ENCODE results near the gene TUBGCP6.

TUBGCP6 gene

GRCh38 chr22:50229370-50229769 is 15.5 kb downstream of the TUBGCP6 start:
- no peak for DNase-seq (ENCODE audit: extremely low read depth in 1 of 2, low read depth in 1 of 2)

GRCh38 chr22:50228366-50228765 is 16.5 kb downstream of the TUBGCP6 start:
- DNase-seq (ENCODE audit: extremely low read depth in 1 of 2, low read depth in 1 of 2) = no peak

- no peak for DNase-seq (ENCODE audit: extremely low read depth in 1 of 2, low read depth in 1 of 2)
These were observed 17.1 kb downstream of the TUBGCP6 start for GRCh38 chr22:50227579-50228215.

- no peak for DNase-seq (ENCODE audit: extremely low read depth in 1 of 2, low read depth in 1 of 2)
These were observed 18.0 kb downstream of the TUBGCP6 start for GRCh38 chr22:50226875-50227165.

DNA sequence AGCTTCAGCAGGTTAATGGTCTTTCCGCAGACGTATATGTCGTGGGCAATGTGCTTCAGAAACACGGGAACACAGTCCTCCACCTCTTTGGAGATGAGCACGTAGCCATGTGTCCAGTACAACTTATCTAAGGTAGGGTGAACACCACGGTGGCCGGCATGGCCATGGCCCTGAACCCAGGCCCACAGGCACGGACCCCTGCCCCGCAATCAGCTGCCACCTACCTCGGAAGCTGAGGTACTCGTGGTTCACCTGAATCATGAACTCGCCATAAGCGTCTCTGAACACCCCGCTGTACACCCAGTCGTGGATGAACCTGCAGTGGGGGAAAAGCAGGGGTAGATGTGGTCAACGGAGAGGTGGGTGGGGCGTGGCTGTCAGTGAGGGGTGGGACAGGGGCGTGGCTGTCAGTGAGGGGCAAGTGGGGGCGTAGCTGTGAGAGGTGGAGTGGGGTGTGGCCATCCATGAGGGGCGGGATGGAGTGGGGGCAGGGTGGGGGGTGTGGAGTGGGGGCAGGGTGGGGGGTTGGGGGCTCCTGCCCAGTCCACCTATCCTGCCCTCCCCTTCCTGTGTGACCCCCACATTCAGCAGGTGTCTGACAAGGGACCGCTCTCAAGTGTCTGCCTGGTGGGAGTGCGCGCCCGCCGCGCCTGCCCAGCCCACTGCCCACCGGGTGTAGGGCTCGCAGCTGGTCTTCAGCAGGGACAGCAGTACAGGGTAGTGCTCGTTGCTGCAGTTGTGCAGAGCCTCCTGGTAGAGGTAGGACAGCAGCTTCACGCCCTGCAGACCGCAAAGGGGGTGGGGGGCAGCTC is 18.6 kb downstream of the TUBGCP6 start:
- no peak for DNase-seq (ENCODE audit: extremely low read depth in 1 of 2, low read depth in 1 of 2)

DNA sequence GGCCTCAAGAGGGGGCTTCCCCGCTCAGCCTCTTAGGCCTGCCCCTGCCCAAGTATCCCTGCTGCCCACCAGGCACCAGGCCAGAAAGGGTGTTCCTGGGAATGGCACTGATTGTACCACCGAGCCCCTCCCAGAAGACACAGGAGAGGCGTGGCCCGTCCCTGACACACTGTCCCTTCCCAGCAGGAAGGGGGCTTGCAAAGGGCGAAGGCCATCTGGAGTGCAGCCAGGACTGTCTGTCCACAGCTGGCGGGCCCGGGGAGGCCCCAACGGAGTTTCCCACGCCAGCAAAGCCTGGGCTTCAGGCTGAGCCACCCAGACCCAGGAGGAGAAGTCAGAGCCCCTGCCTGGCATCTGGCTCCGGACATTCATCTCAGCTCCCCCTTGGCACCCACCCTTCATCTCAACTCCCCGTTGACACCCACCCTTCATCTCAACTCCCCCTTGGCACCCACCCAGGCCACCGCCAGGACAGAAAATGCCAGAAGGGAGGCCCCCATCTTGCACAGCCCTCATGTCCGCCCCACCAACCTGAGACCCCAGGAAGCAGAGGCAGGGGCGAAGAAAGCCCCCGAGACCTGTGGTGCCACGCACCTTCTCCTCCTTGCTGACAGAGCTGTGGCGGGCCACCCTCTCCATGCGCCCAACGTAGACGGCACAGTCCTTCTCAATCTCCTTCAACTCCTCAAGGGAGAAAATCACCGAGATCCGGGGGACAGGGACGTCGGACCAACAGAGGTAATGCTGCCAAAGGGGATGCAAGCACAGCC is 19.4 kb downstream of the TUBGCP6 start:
- DNase-seq (ENCODE audit: extremely low read depth in 1 of 2, low read depth in 1 of 2) = no peak

DNA sequence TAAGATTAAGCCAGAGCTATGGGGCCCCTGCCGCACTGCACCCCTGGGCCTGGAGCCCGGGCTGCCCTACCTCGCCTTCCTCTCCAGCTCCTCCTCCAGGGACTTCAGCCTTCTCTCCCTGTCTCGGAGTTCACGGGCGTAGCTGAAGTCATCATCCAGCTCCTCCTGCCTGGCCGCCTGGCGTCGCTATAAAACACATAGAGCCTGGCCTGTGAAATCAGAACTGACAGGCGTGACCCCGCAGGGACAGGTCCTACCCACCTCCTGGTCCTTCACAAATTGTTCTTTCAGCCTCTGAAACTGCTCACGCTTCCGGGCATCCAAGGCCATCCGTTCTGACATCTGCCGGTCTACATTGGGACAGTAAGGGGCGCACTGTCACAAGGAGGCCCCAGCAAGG is 20.8 kb downstream of the TUBGCP6 start:
- no peak for DNase-seq (ENCODE audit: extremely low read depth in 1 of 2, low read depth in 1 of 2)

- no peak for DNase-seq (ENCODE audit: extremely low read depth in 1 of 2, low read depth in 1 of 2)
These were observed 22.3 kb downstream of the TUBGCP6 start for GRCh38 chr22:50222508-50222907.

DNA sequence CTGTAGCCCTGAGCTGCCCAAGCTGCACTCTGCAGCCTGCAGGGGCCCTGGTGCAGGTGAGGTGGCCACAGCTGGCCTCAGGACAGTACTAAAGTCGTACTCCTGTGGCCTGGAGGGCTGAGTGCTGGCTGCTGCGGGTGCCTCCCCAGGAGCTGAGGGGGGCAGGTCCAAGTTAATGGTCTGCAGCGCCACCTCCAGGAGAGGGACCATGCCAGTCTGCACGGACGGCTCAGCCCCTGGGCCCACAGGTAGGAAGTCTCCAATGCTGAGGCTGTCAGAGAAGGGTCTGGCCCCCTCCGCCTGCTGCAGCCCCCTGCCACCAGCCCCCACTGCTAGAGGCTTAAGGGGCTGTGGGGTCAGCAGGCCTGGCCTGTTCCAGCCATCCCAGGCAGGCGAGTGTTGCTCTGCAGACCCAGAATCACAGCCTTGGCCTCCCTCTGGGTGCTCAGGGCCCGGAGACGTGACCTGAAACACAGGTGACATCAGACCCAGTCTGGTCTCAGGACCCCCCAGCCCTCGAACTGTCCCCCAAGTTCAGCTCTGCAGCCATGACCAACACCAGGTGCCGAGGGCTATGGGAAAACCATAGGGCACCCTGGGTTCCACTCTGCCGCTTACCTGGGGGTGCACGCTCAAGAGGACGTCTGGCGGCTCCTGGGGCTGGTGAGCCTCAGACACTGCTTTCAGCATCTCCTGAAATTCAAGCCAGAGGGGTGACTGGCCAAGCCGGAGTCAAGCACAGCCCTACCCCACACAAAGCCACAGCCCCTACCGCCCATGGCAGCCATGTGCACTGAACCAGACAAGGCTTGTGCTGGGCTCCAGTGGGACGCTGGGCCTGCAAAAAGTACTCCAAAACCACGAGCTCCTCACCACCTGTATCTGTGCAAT is 23.2 kb downstream of the TUBGCP6 start:
- no peak for DNase-seq (ENCODE audit: extremely low read depth in 1 of 2, low read depth in 1 of 2)

DNA sequence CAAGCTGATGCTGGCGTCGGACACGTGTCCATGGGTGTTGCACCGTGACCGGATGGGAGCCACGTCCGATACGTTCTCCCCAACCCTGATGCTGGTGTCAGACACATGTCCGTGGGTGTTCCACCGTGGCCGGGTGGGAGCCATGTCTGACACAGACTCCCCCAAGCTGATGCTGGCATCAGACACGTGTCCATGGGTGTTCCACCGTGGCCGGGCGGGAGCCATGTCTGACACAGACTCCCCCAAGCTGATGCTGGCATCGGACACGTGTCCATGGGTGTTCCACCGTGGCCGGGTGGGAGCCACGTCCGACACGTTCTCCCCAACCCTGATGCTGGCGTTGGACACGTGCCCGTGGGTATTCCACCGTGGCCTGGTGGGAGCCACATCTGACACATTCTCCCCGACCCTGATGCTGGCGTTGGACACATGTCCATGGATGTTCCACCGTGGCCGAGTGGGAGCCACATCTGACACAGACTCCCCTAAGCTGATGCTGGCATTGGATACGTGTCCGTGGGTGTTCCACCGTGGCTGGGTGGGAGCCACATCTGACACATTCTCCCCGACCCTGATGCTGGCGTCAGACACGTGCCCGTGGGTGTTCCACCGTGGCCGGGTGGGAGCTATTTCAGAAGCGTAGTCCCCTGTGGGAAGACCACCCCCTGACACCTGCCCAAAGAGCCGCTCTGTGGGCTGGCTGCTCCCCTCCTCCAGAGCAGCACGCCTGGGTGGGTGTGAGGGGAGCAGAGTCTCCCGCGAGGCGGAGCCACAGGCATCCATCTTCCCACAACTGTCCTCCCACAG is 24.0 kb downstream of the TUBGCP6 start:
- DNase-seq (ENCODE audit: extremely low read depth in 1 of 2, low read depth in 1 of 2) = no peak

DNA sequence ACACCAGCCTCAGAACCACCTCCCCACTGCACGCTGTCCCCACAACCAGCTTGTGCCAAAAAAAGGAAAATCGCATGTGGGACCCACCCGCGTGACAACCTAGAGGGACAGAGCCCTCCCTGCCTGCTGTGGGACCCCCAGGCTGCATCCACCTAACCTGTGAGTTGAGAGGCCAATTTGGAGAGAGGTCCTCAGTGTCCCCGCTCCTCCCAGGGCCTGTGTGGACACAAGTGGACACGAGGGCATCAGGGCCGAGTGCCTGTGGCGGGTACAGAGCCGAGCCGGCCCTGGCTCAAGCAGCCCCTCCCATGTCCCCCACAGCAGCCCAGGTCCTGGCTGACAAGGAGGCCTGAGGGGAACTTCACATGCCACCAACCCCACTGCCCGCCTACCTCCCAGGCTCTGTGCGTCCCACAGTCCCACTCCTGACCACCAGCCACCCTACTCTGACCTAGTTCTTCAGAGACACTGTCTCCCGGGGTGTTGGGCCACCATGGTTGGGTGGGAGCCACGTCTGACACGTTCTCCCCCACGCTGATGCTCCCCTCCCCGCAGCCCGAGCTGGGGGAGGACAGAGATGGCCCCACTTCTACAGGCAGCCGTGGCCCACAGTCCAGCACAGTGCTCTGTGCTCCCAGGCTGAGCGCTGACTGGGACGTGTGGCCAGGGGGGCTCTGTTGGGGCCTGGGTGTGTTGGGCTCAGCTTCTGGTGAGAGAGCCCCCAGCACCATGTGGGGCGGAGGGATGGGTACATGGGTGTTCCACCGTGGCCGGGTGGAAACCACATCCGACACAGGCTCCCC is 24.8 kb downstream of the TUBGCP6 start:
- DNase-seq (ENCODE audit: extremely low read depth in 1 of 2, low read depth in 1 of 2) = no peak

- no peak for DNase-seq (ENCODE audit: extremely low read depth in 1 of 2, low read depth in 1 of 2)
These were observed 25.7 kb downstream of the TUBGCP6 start for GRCh38 chr22:50218996-50219727.

GRCh38 chr22:50218153-50218995 is 26.4 kb downstream of the TUBGCP6 start:
- DNase-seq (ENCODE audit: extremely low read depth in 1 of 2, low read depth in 1 of 2) = no peak

- no peak for DNase-seq (ENCODE audit: extremely low read depth in 1 of 2, low read depth in 1 of 2)
These were observed 27.2 kb downstream of the TUBGCP6 start for GRCh38 chr22:50217543-50218152.

- no peak for DNase-seq (ENCODE audit: extremely low read depth in 1 of 2, low read depth in 1 of 2)
These were observed 27.9 kb downstream of the TUBGCP6 start for GRCh38 chr22:50216684-50217520.

DNA sequence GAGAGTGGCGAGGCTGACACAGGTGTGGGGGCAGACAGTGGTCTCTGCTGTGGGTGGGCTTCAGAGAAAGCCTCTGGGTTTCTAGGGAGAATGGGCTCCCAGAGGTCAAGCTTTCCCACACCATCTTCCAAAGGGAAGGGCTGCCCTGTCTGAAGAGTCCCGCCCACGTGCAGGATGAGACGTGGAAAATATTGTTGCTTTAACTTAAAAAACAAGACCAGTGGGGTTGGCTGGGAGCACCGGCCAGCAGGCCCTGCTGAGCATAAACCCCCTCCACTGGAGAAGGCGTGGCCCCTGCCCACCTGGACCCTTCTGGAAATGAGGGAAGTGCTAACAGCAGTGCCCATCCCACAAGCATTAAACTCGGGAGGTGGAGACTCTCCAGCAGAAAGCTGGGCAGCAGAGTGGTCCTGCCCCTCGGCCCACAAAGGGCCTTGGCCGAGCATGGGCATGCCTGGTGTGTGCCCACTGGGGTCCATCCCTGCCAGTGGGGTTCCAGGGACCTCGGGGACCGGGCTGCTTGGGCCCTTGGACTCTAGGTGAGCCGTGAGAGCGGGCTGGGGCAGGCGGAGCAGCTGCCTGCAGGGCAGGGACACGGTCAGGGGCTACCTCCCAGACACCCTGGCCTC is 28.7 kb downstream of the TUBGCP6 start:
- DNase-seq (ENCODE audit: extremely low read depth in 1 of 2, low read depth in 1 of 2) = no peak
